PFSK-1 (cell line): ENCODE results near the gene DGAT2.

ENCODE experiments used
- FOXP2 ChIP-seq: optimal IDR thresholded peaks from 2 replicates; pipeline ENCODE3; 2011; ENCODE audit warnings: borderline replicate concordance, control low read depth, inconsistent platforms; ENCODE audit not compliant: insufficient read depth; ENCODE audit errors: extremely low read length, extremely low read depth
- POLR2AphosphoS5 ChIP-seq: IDR thresholded peaks from 2 replicates; pipeline ENCODE4 v1.6.1; 2012; ENCODE audit warnings: low read depth, mild to moderate bottlenecking, control low read depth, low read length, moderate library complexity
- SIN3A ChIP-seq: IDR thresholded peaks from 2 replicates; pipeline ENCODE4 v1.6.1; 2012; ENCODE audit warnings: mild to moderate bottlenecking, low read length, moderate library complexity, borderline replicate concordance; ENCODE audit not compliant: insufficient read depth
- TAF1 ChIP-seq: IDR thresholded peaks from 2 replicates; pipeline ENCODE4 v1.6.1; 2012; ENCODE audit warnings: low read length, control low read depth, borderline replicate concordance; ENCODE audit not compliant: insufficient read depth
- TF ChIP-seq, protein P1 (sequence below), 2 experiments: IDR thresholded peaks; 2 replicates each; pipeline versions ENCODE4 v1.6.1 to v1.8.0; 2011 to 2012; ENCODE audit warnings: low read depth in 2 of 2, low read length in 2 of 2, control low read depth in 1 of 2, inconsistent platforms in 1 of 2, mild to moderate bottlenecking in 1 of 2, moderate library complexity in 1 of 2; ENCODE audit not compliant: insufficient read depth in 1 of 2

DGAT2 gene

GRCh38 chr11:75785187-75785586 is 16.6 kb downstream of the DGAT2 start:
- TF ChIP-seq TAF1 = no peak
- TF ChIP-seq POLR2AphosphoS5 = no peak
- no peak for TF ChIP-seq SIN3A
- TF ChIP-seq, protein P1, sequence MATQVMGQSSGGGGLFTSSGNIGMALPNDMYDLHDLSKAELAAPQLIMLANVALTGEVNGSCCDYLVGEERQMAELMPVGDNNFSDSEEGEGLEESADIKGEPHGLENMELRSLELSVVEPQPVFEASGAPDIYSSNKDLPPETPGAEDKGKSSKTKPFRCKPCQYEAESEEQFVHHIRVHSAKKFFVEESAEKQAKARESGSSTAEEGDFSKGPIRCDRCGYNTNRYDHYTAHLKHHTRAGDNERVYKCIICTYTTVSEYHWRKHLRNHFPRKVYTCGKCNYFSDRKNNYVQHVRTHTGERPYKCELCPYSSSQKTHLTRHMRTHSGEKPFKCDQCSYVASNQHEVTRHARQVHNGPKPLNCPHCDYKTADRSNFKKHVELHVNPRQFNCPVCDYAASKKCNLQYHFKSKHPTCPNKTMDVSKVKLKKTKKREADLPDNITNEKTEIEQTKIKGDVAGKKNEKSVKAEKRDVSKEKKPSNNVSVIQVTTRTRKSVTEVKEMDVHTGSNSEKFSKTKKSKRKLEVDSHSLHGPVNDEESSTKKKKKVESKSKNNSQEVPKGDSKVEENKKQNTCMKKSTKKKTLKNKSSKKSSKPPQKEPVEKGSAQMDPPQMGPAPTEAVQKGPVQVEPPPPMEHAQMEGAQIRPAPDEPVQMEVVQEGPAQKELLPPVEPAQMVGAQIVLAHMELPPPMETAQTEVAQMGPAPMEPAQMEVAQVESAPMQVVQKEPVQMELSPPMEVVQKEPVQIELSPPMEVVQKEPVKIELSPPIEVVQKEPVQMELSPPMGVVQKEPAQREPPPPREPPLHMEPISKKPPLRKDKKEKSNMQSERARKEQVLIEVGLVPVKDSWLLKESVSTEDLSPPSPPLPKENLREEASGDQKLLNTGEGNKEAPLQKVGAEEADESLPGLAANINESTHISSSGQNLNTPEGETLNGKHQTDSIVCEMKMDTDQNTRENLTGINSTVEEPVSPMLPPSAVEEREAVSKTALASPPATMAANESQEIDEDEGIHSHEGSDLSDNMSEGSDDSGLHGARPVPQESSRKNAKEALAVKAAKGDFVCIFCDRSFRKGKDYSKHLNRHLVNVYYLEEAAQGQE (IDR thresholded peaks at IDR 0.05; ENCODE audit: insufficient read depth in 1 of 2, low read depth in 2 of 2, low read length in 2 of 2) = no peak
- TF ChIP-seq FOXP2 = no peak

GRCh38 chr11:75786101-75786736 is 17.6 kb downstream of the DGAT2 start:
- TF ChIP-seq POLR2AphosphoS5 (no peak), TAF1 (no peak), FOXP2 (no peak), SIN3A (no peak)
- TF ChIP-seq, protein P1 (IDR thresholded peaks at IDR 0.05; ENCODE audit: insufficient read depth in 1 of 2, low read depth in 2 of 2, low read length in 2 of 2) = no peak

- TF ChIP-seq SIN3A = no peak
- TF ChIP-seq FOXP2 = no peak
- no peak for TF ChIP-seq POLR2AphosphoS5
- TF ChIP-seq, protein P1 (IDR thresholded peaks at IDR 0.05; ENCODE audit: insufficient read depth in 1 of 2, low read depth in 2 of 2, low read length in 2 of 2) = no peak
- TF ChIP-seq TAF1 = no peak
Measured at GRCh38 chr11:75789521-75789920, 20.9 kb downstream of the DGAT2 start.

GRCh38 chr11:75790986-75791385 is 22.4 kb downstream of the DGAT2 start:
- TF ChIP-seq SIN3A = no peak

DNA sequence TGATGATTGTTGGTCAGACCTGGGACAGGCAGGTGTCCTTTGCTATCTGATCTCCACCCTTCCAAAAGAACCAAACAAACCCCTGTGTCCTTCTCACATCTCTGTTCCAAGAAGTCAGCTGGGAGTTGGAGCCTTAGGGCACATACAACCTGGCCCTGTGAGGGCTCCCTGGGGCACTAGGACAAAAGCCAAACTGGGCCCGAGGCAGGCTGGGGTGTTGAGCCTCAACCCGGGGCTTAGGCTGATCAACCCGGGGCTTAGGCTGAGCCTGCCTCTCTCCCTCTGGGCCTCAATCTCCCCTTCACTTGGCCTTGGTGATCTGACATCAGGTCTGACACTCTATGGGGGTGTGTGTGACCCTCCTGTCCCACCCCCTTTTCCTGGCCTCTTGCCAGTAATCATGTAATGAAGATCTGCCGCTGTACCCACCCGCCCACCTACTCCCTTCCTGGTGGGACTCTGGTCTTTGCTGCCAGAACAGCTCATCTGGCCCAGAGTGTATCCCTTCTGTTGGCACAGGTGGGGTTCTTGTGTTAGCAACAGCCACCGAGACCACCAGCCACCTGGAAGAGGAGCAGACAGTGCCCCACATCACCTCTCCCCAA is 23.7 kb downstream of the DGAT2 start:
- TF ChIP-seq POLR2AphosphoS5 (no peak), FOXP2 (no peak), SIN3A (no peak), TAF1 (no peak)

- TF ChIP-seq POLR2AphosphoS5 (no peak), FOXP2 (no peak), TAF1 (no peak), SIN3A (no peak)
- TF ChIP-seq, protein P1 (IDR thresholded peaks at IDR 0.05; ENCODE audit: insufficient read depth in 1 of 2, low read depth in 2 of 2, low read length in 2 of 2) = no peak
Measured at GRCh38 chr11:75792997-75793800, 24.6 kb downstream of the DGAT2 start.
